WTC11 (cell line): ENCODE data around the gene GGNBP2. TPM values are rescaled to one million over a fixed set of nuclear protein-coding genes. Genes with fewer than 3 reads are reported as not detected.

Source experiments
- AR ChIP-seq: fragments of 250-450 bp; sonication (Bioruptor Pico); IDR thresholded peaks from 2 replicates; pipeline ENCODE4 v1.9.0; 2021; ENCODE audit warnings: mild to moderate bottlenecking
- ATF1 ChIP-seq: sonication (generic); formaldehyde crosslinking; IDR thresholded peaks from 2 replicates; pipeline ENCODE4 v1.8.1; 2023; ENCODE audit warnings: mild to moderate bottlenecking, moderate library complexity, missing genetic modification reagents
- CDX4 ChIP-seq: fragments of 250-450 bp; sonication (Bioruptor Pico); IDR thresholded peaks from 2 replicates; pipeline ENCODE4 v1.9.0; 2021; ENCODE audit warnings: moderate library complexity, mild to moderate bottlenecking, inconsistent platforms, borderline replicate concordance
- CTCF ChIP-seq: fragments of 200-600 bp; IDR thresholded peaks from 2 replicates; pipeline ENCODE4 v1.8.0; 2022; ENCODE audit warnings: antibody characterized with exemption
- E2F1 ChIP-seq: sonication (generic); formaldehyde crosslinking; IDR thresholded peaks from 2 replicates; pipeline ENCODE4 v1.8.0; 2022; ENCODE audit warnings: mild to moderate bottlenecking, missing genetic modification reagents
- ELF4 ChIP-seq: sonication (generic); formaldehyde crosslinking; IDR thresholded peaks from 2 replicates; pipeline ENCODE4 v1.8.1; 2022; ENCODE audit warnings: low read depth, mild to moderate bottlenecking, moderate library complexity, missing genetic modification reagents
- ESRRA ChIP-seq: sonication (generic); formaldehyde crosslinking; IDR thresholded peaks from 2 replicates; pipeline ENCODE4 v1.8.1; 2022; ENCODE audit warnings: mild to moderate bottlenecking, missing genetic modification reagents, borderline replicate concordance
- ETV6 ChIP-seq: sonication (generic); formaldehyde crosslinking; IDR thresholded peaks from 2 replicates; pipeline ENCODE4 v1.8.1; 2022; ENCODE audit warnings: mild to moderate bottlenecking, missing genetic modification reagents
- GTF2I ChIP-seq: fragments of 250-450 bp; sonication (Bioruptor Pico); conservative IDR thresholded peaks from 2 replicates; pipeline ENCODE4 v1.4.0; 2021; ENCODE audit warnings: mild to moderate bottlenecking
- JAZF1 ChIP-seq: fragments of 250-450 bp; sonication (Bioruptor Pico); IDR thresholded peaks from 2 replicates; pipeline ENCODE4 v1.9.0; 2021; ENCODE audit warnings: moderate library complexity, mild to moderate bottlenecking, inconsistent platforms
- JUN ChIP-seq: sonication (generic); formaldehyde crosslinking; IDR thresholded peaks from 2 replicates; pipeline ENCODE4 v1.8.0; 2023; ENCODE audit warnings: mild to moderate bottlenecking, missing genetic modification reagents
- PRDM15 ChIP-seq: sonication (generic); formaldehyde crosslinking; IDR thresholded peaks from 2 replicates; pipeline ENCODE4 v1.8.0; 2022; ENCODE audit warnings: missing genetic modification reagents
- RELA ChIP-seq: sonication (generic); formaldehyde crosslinking; IDR thresholded peaks from 2 replicates; pipeline ENCODE4 v1.8.1; 2022; ENCODE audit warnings: missing genetic modification reagents, mild to moderate bottlenecking, borderline replicate concordance
- RORB ChIP-seq: fragments of 250-450 bp; sonication (Bioruptor Pico); IDR thresholded peaks from 2 replicates; pipeline ENCODE4 v1.9.0; 2021; ENCODE audit warnings: mild to moderate bottlenecking
- SMAD3 ChIP-seq: sonication (generic); formaldehyde crosslinking; IDR thresholded peaks from 2 replicates; pipeline ENCODE4 v1.8.0; 2022; ENCODE audit warnings: missing genetic modification reagents, mild to moderate bottlenecking, borderline replicate concordance
- TEAD1 ChIP-seq: sonication (generic); formaldehyde crosslinking; IDR thresholded peaks from 2 replicates; pipeline ENCODE4 v1.8.0; 2022; ENCODE audit warnings: mild to moderate bottlenecking, missing genetic modification reagents
- TP53 ChIP-seq: sonication (generic); formaldehyde crosslinking; IDR thresholded peaks from 2 replicates; pipeline ENCODE4 v1.8.1; 2023; ENCODE audit warnings: mild to moderate bottlenecking, missing genetic modification reagents
- USF1 ChIP-seq: sonication (generic); formaldehyde crosslinking; IDR thresholded peaks from 2 replicates; pipeline ENCODE4 v1.8.0; 2022; ENCODE audit warnings: mild to moderate bottlenecking, missing genetic modification reagents
- ZBTB43 ChIP-seq: sonication (generic); formaldehyde crosslinking; IDR thresholded peaks from 2 replicates; pipeline ENCODE4 v1.8.1; 2023; ENCODE audit warnings: mild to moderate bottlenecking, missing genetic modification reagents
- ZMAT4 ChIP-seq: fragments of 250-450 bp; sonication (Bioruptor Pico); IDR thresholded peaks from 2 replicates; pipeline ENCODE4 v1.9.0; 2021; ENCODE audit warnings: mild to moderate bottlenecking
- ZNF281 ChIP-seq: sonication (generic); formaldehyde crosslinking; IDR thresholded peaks from 2 replicates; pipeline ENCODE4 v1.8.0; 2023; ENCODE audit warnings: mild to moderate bottlenecking, missing genetic modification reagents
- ZNF317 ChIP-seq: sonication (generic); formaldehyde crosslinking; IDR thresholded peaks from 2 replicates; pipeline ENCODE4 v1.8.1; 2023; ENCODE audit warnings: low read depth, mild to moderate bottlenecking, moderate library complexity, missing genetic modification reagents, borderline replicate concordance
- total RNA-seq: library from RNA; stranded (reverse); gene quantifications from 3 replicates; pipeline ENCODE4 v1.2.3, GENCODE V29; 2021

Gene GGNBP2
- total RNA-seq, 1 experiment from 2014 or later = 49.6 TPM

- TF ChIP-seq PRDM15 (CRISPR knock-in tag) (no peak; the same call in 1 of the 2 replicates), AR (no peak), ZNF281 (no peak; the same call in none of the 2 replicates), USF1 (CRISPR knock-in tag) (no peak), TEAD1 (CRISPR knock-in tag) (0 out of 2 replicates have a peak, but pooled peaks have one; percentile 59), ELF4 (CRISPR knock-in tag) (no peak), ZMAT4 (no peak), RORB (CRISPR knock-in tag) (no peak), CTCF (no peak), ZNF317 (CRISPR knock-in tag) (0 out of 2 replicates have a peak, but pooled peaks have one; percentile 20), ZBTB43 (no peak), RELA (CRISPR knock-in tag) (no peak), CDX4 (CRISPR knock-in tag) (no peak), JUN (CRISPR knock-in tag) (no peak), TP53 (CRISPR knock-in tag) (0 out of 2 replicates have a peak, but pooled peaks have one; percentile 44), ETV6 (CRISPR knock-in tag) (peak; percentile 70; the same call in 1 of the 2 replicates), SMAD3 (CRISPR knock-in tag) (no peak), ESRRA (CRISPR knock-in tag) (no peak), E2F1 (CRISPR knock-in tag) (no peak), ATF1 (CRISPR knock-in tag) (no peak), JAZF1 (CRISPR knock-in tag) (no peak), GTF2I (CRISPR knock-in tag) (no peak)
Observed at GRCh38 chr17:36545465-36546417, 1.0 kb downstream of the GGNBP2 start (continued).
